HCT116 (cell line): ENCODE data around the gene CTNNA2. TPM values are rescaled to one million over a fixed set of nuclear protein-coding genes. Genes with fewer than 3 reads are reported as not detected.

Experiments
- ATAC-seq: fragments of 200-7000 bp; cut with Tn5 transposase; 2 replicates; pipeline ENCODE4 v1.9.1; 2020; ENCODE audit warnings: mild to moderate bottlenecking, moderate library complexity
- BruUV-seq: library from RNA; stranded (reverse); fragments of 400-500 nt; replicated peaks from 2 replicates; lab custom pipeline; 2021; lab: Mats Ljungman, UMichigan
- CTCF ChIA-PET: fragments of 300-600 bp; sonication (Branson Sonifier 250); formaldehyde crosslinking; loops from one replicate; lab custom pipeline; 2021; ENCODE audit warnings: antibody characterized with exemption; lab: Charles Lee
- POLR2A ChIA-PET: fragments of 300-600, 350-600 bp; sonication (Branson Sonifier 250); formaldehyde crosslinking; loops from one replicate; lab custom pipeline; 2021; ENCODE audit warnings: antibody characterized with exemption; lab: Charles Lee
- RAD21 ChIA-PET, 2 experiments: fragments of 300-600 bp; sonication (Branson Sonifier 250); formaldehyde crosslinking; loops; one replicate each; lab custom pipeline; 2023; ENCODE audit warnings: low total read pairs in 2 of 2; ENCODE audit not compliant: uncharacterized antibody in 2 of 2, unreplicated experiment in 2 of 2, low non-redundant PET in 1 of 2; lab: Charles Lee
- DNase-seq: peaks from one replicate; pipeline ENCODE4 v3.0.0-alpha.2; 2010; ENCODE audit warnings: low read depth, low spot score
- H2AFZ ChIP-seq: fragments of 200-600 bp; shearing (Covaris generic), sonication (generic); 2 replicates; pipeline ENCODE4 v1.6.1; 2017; ENCODE audit warnings: low read depth, mixed run types, mixed read lengths, antibody characterized with exemption, low read length; ENCODE audit not compliant: poor library complexity, severe bottlenecking
- H3K27ac ChIP-seq: 2 replicates; pipeline ENCODE4 v1.5.1; 2012; ENCODE audit warnings: low read depth, low read length
- H3K27me3 ChIP-seq: fragments of 200-600 bp; sonication (generic); 2 replicates; pipeline ENCODE4 v1.6.1; 2016; ENCODE audit warnings: mixed run types, low read length, mixed read lengths; ENCODE audit not compliant: insufficient read depth
- H3K36me3 ChIP-seq, 2 experiments: fragments of 200-500 bp in 1 of 2; fragments of 200-600 bp in 1 of 2; sonication (Bioruptor generic) in 1 of 2; sonication (generic) in 1 of 2; 2 replicates each; pipeline versions ENCODE4 v1.5.1 to v1.6.1; 2014 to 2016; ENCODE audit warnings: low read length in 2 of 2, inconsistent platforms in 1 of 2, mixed read lengths in 1 of 2, mixed run types in 1 of 2; ENCODE audit not compliant: insufficient read depth in 2 of 2, control insufficient read depth in 1 of 2
- H3K4me1 ChIP-seq, 2 experiments: fragments of 200-600 bp in 1 of 2; sonication (generic) in 1 of 2; 2 replicates each; pipeline versions ENCODE4 v1.5.1 to v1.6.1; 2012 to 2017; ENCODE audit warnings: low read length in 2 of 2, inconsistent platforms in 1 of 2, mild to moderate bottlenecking in 1 of 2, mixed read lengths in 1 of 2, mixed run types in 1 of 2, moderate library complexity in 1 of 2; ENCODE audit not compliant: insufficient read depth in 2 of 2, control insufficient read depth in 1 of 2
- H3K4me2 ChIP-seq: fragments of 200-600 bp; sonication (generic); 2 replicates; pipeline ENCODE4 v1.6.1; 2017; ENCODE audit warnings: mixed run types, low read length, mixed read lengths
- H3K4me3 ChIP-seq, 2 experiments: fragments of 200-600 bp in 1 of 2; sonication (generic) in 1 of 2; replicated peaks in 1 of 2; 2 replicates each; pipeline ENCODE4 v1.5.1; 2011 to 2016; ENCODE audit warnings: low read length in 2 of 2, control low read depth in 1 of 2, low read depth in 1 of 2, mild to moderate bottlenecking in 1 of 2, mixed read lengths in 1 of 2, mixed run types in 1 of 2
- H3K79me2 ChIP-seq: fragments of 200-600 bp; sonication (generic); 2 replicates; pipeline ENCODE4 v1.6.1; 2017; ENCODE audit warnings: mild to moderate bottlenecking, mixed run types, low read length, moderate library complexity, mixed read lengths; ENCODE audit not compliant: insufficient read depth
- H3K9ac ChIP-seq: fragments of 200-600 bp; sonication (generic); 2 replicates; pipeline ENCODE4 v1.6.1; 2016; ENCODE audit warnings: low read length, mixed read lengths
- H3K9me2 ChIP-seq: fragments of 200-600 bp; sonication (generic), shearing (Covaris generic); 2 replicates; pipeline ENCODE4 v1.6.1; 2017; ENCODE audit warnings: mixed run types, mild to moderate bottlenecking, moderate library complexity; ENCODE audit not compliant: insufficient read depth
- H3K9me3 ChIP-seq, 2 experiments: fragments of 200-500 bp in 1 of 2; fragments of 200-600 bp in 1 of 2; sonication (Bioruptor generic) in 1 of 2; sonication (generic) in 1 of 2; 2 replicates each; pipeline ENCODE4 v1.6.1; 2014 to 2017; ENCODE audit warnings: low read length in 2 of 2, mixed read lengths in 2 of 2, inconsistent platforms in 1 of 2, low read depth in 1 of 2, mild to moderate bottlenecking in 1 of 2, mixed run types in 1 of 2, moderate library complexity in 1 of 2; ENCODE audit not compliant: control insufficient read depth in 1 of 2, insufficient read depth in 1 of 2
- H4K20me1 ChIP-seq: fragments of 200-600 bp; sonication (generic), shearing (Covaris generic); 2 replicates; pipeline ENCODE4 v1.6.1; 2017; ENCODE audit warnings: mixed run types, mild to moderate bottlenecking, moderate library complexity; ENCODE audit not compliant: insufficient read depth
- CBX3 ChIP-seq: IDR thresholded peaks from 2 replicates; pipeline ENCODE4 v1.6.1; 2012; ENCODE audit warnings: low read depth
- CEBPB ChIP-seq: IDR thresholded peaks from 2 replicates; pipeline ENCODE4 v1.6.1; 2012; ENCODE audit warnings: low read depth
- CTCF ChIP-seq, 3 experiments: fragments of 200-600 bp in 1 of 3; sonication (generic) in 1 of 3; IDR thresholded peaks in 2 of 3; conservative IDR thresholded peaks in 1 of 3; 2 replicates each; pipeline ENCODE4 v1.5.1; 2012 to 2017; ENCODE audit warnings: low read depth in 2 of 3, low read length in 2 of 3, antibody characterized with exemption in 1 of 3, borderline replicate concordance in 1 of 3, control low read depth in 1 of 3, mild to moderate bottlenecking in 1 of 3, mixed read lengths in 1 of 3, mixed run types in 1 of 3, moderate library complexity in 1 of 3; ENCODE audit not compliant: insufficient read depth in 1 of 3
- ELF1 ChIP-seq: IDR thresholded peaks from 2 replicates; pipeline ENCODE4 v1.6.1; 2012; ENCODE audit warnings: low read depth, borderline replicate concordance
- EZH2 ChIP-seq: fragments of 200-600 bp; sonication (generic); IDR thresholded peaks from 2 replicates; pipeline ENCODE4 v1.6.1; 2017; ENCODE audit warnings: antibody characterized with exemption, mixed run types
- EZH2phosphoT487 ChIP-seq: fragments of 200-600 bp; IDR thresholded peaks from 2 replicates; pipeline ENCODE4 v1.6.1; 2018; ENCODE audit warnings: antibody characterized with exemption, borderline replicate concordance
- FOSL1 ChIP-seq: IDR thresholded peaks from 2 replicates; pipeline ENCODE4 v1.6.1; 2012; ENCODE audit warnings: low read depth
- JUND ChIP-seq: IDR thresholded peaks from 2 replicates; pipeline ENCODE4 v1.6.1; 2012
- MAX ChIP-seq: IDR thresholded peaks from 2 replicates; pipeline ENCODE4 v1.6.1; 2012
- POLR2A ChIP-seq: IDR thresholded peaks from 2 replicates; pipeline ENCODE4 v1.7.0; 2011; ENCODE audit warnings: borderline replicate concordance; ENCODE audit not compliant: insufficient read depth, insufficient read length; ENCODE audit errors: extremely low read depth
- POLR2AphosphoS5 ChIP-seq: IDR thresholded peaks from 2 replicates; pipeline ENCODE4 v1.6.1; 2011; ENCODE audit warnings: mild to moderate bottlenecking, low read depth, low read length, moderate library complexity
- RAD21 ChIP-seq: IDR thresholded peaks from 2 replicates; pipeline ENCODE4 v1.6.1; 2012; ENCODE audit warnings: low read depth, mild to moderate bottlenecking
- SP1 ChIP-seq: IDR thresholded peaks from 2 replicates; pipeline ENCODE4 v1.6.1; 2012; ENCODE audit warnings: low read depth
- SRF ChIP-seq: IDR thresholded peaks from 2 replicates; pipeline ENCODE4 v1.6.1; 2012; ENCODE audit warnings: low read depth
- TCF7L2 ChIP-seq: IDR thresholded peaks from 2 replicates; pipeline ENCODE4 v1.7.0; 2011; ENCODE audit warnings: borderline replicate concordance, inconsistent platforms; ENCODE audit not compliant: insufficient read depth, insufficient read length; ENCODE audit errors: extremely low read depth
- ZBTB33 ChIP-seq: IDR thresholded peaks from 2 replicates; pipeline ENCODE4 v1.6.1; 2011; ENCODE audit warnings: mild to moderate bottlenecking, low read length, moderate library complexity; ENCODE audit not compliant: insufficient replicate concordance; ENCODE audit errors: extremely low read depth
- ZFX ChIP-seq: fragments of 450-650 bp; IDR thresholded peaks from 2 replicates; pipeline ENCODE4 v1.6.1; 2017
- ZNF274 ChIP-seq: fragments of 200-500 bp; sonication (Bioruptor generic); IDR thresholded peaks from 2 replicates; pipeline ENCODE4 v1.6.1; 2014; ENCODE audit warnings: mild to moderate bottlenecking, low read depth, low read length, inconsistent platforms
- intact Hi-C: fragments of 100-400 bp; cut with micrococcal nuclease; formaldehyde crosslinking; loops from 2 replicates; pipeline ENCODE4 v1.10.0; 2022
- total RNA-seq: library from RNA; stranded (reverse); gene quantifications from one replicate; pipeline ENCODE4 v1.2.1, GENCODE V29; 2021; ENCODE audit not compliant: unreplicated experiment

The CTNNA2 gene
- total RNA-seq, 1 experiment from 2014 or later, result not detected

- intact Hi-C loops, result no loop called here
- RAD21 ChIA-PET, result no interaction called here
- H3K9me2 ChIP-seq, result no peaks in the 10 kb centered on the region
- H4K20me1 ChIP-seq, result no peaks in the 10 kb centered on the region
- ATAC-seq, result no peak
- H2AFZ ChIP-seq, result no peak overlapping the region
- no peak overlapping the region for H3K4me3 ChIP-seq
- peaks cover 0 to 5% of the 10 kb centered on the region in 2 experiments; a peak in 2 of 4 replicates for H3K9me3 ChIP-seq
- TF ChIP-seq SP1 (no peak), CEBPB (no peak), FOSL1 (no peak), CBX3 (no peak), POLR2A (no peak), ZFX (no peak), EZH2phosphoT487 (no peak), MAX (no peak), ZNF274 (no peak), JUND (no peak), SRF (no peak), EZH2 (no peak), CTCF (IDR thresholded peaks at IDR 0.05 in 2 of 3, conservative IDR thresholded peaks at IDR 0.05 in 1 of 3; ENCODE audit: borderline replicate concordance in 1 of 3, insufficient read depth in 1 of 3, low read depth in 2 of 3, low read length in 2 of 3) (no peak), POLR2AphosphoS5 (no peak), RAD21 (no peak), ELF1 (no peak), TCF7L2 (no peak), ZBTB33 (no peak)
- no peaks in the 10 kb centered on the region for H3K4me1 ChIP-seq
- no TSS peak for BruUV-seq
- DNase-seq, result no peak
- POLR2A ChIA-PET, result no interaction called here
- no peak overlapping the region for H3K4me2 ChIP-seq
- no peak overlapping the region for H3K27ac ChIP-seq
- no peaks in the 10 kb centered on the region for H3K27me3 ChIP-seq
- no peaks in the 10 kb centered on the region for H3K36me3 ChIP-seq
- H3K79me2 ChIP-seq, result no peaks in the 10 kb centered on the region
- no peak overlapping the region for H3K9ac ChIP-seq
- CTCF ChIA-PET, result no interaction called here
These were observed 780.2 kb downstream of the CTNNA2 start for GRCh38 chr2:80293039-80293438.
